ENCODE data around the gene HSPA12B.
A peak's percentile ranks its signal among the peaks of the same experiment; 100 is the strongest.

Gene HSPA12B

GRCh38 chr20:3730803-3731672, 1.4 kb upstream of the HSPA12B start:
- no peak for DNase-seq

GRCh38 chr20:3731944-3732326, 550 bp upstream of the HSPA12B start:
- DNase-seq = no peak

- DNase-seq = no peak
Observed at GRCh38 chr20:3733119-3733995, 872 bp downstream of the HSPA12B start.

- no peak for DNase-seq
Observed at GRCh38 chr20:3734111-3734843, 1.8 kb downstream of the HSPA12B start.

- DNase-seq = no peak
Observed at GRCh38 chr20:3735768-3736167, 3.3 kb downstream of the HSPA12B start.

GRCh38 chr20:3738111-3739053, 5.9 kb downstream of the HSPA12B start:
- DNase-seq = no peak

GRCh38 chr20:3739054-3739925, 6.8 kb downstream of the HSPA12B start:
- no peak for DNase-seq

- no peak for DNase-seq
Observed at GRCh38 chr20:3739926-3740451, 7.5 kb downstream of the HSPA12B start.

GRCh38 chr20:3740615-3741301, 8.3 kb downstream of the HSPA12B start:
- DNase-seq = no peak

- DNase-seq = no peak
Observed at GRCh38 chr20:3741836-3742458, 9.5 kb downstream of the HSPA12B start.

GRCh38 chr20:3743251-3743650, 10.8 kb downstream of the HSPA12B start:
- DNase-seq = no peak

- no peak for DNase-seq
Observed at GRCh38 chr20:3744037-3744436, 11.6 kb downstream of the HSPA12B start.

- peak; percentile 41 for DNase-seq
Observed at GRCh38 chr20:3744806-3745685, 12.6 kb downstream of the HSPA12B start.

- DNase-seq = no peak
Observed at GRCh38 chr20:3745686-3746173, 13.2 kb downstream of the HSPA12B start.

- no peak for DNase-seq
Observed at GRCh38 chr20:3747471-3747870, 15.0 kb downstream of the HSPA12B start.

- DNase-seq = no peak
Observed at GRCh38 chr20:3748073-3748472, 15.6 kb downstream of the HSPA12B start.

- DNase-seq = no peak
Observed at GRCh38 chr20:3749087-3749688, 16.7 kb downstream of the HSPA12B start.

Measured in NCI-H2171 treated with DMSO at 0.1 percent for 48 hours (cell line).